Midbrain (tissue), 1 donor: Measurements from ENCODE around the gene ZHX3.

Source experiments
- DNase-seq: peaks from one replicate; lab custom pipeline; 2025; lab: John Stamatoyannopoulos, UW

Gene ZHX3

DNA sequence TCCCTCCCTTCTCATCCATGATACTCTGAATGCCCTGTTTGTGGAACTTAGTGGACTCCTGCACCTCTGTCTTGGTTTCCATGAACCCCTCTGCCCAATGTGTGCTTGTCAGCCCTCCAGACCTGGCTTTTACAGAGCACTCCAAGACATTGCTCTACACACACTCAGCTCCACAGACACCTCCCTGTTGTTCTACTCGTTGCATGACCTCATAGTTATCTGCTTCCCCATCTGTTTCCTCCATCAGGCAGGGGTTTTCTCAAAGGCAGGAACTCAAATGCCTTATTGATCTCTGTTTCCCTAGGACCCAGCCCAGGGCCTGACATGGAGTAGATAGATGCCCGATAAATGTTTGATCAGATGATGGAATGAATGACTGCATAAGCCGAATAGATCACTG is 166.9 kb downstream of the ZHX3 start:
- no peak for DNase-seq

GRCh38 chr20:41148942-41149341 is 168.6 kb downstream of the ZHX3 start:
- no peak for DNase-seq

- peak; percentile 68 for DNase-seq
These were observed 169.8 kb downstream of the ZHX3 start for GRCh38 chr20:41147767-41148191.

GRCh38 chr20:41145821-41146620 is 171.5 kb downstream of the ZHX3 start:
- peak; percentile 43 for DNase-seq

- no peak for DNase-seq
These were observed 172.2 kb downstream of the ZHX3 start for GRCh38 chr20:41145317-41145716.

GRCh38 chr20:41143354-41143753 is 174.2 kb downstream of the ZHX3 start:
- no peak for DNase-seq

DNA sequence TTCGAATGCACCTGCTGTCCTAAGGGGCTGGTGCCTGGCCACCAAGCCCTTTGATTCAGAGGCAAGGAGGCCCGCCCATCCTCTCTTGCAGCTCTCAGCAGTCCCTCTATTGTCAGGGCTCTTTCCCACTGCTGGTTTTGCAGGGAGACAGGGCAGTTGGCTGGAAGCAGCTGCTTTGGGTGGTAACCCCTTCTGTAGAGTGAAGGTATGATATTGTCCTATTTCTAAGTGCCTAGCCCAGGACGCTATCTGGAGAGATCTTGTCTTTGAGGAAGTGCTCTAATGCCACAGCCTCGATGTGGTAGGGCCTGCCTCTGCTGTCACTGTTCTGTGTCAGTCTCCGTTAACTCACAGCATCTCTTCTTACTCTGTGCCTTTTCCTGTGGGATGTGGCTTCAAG is 174.6 kb downstream of the ZHX3 start:
- DNase-seq, result no peak

DNA sequence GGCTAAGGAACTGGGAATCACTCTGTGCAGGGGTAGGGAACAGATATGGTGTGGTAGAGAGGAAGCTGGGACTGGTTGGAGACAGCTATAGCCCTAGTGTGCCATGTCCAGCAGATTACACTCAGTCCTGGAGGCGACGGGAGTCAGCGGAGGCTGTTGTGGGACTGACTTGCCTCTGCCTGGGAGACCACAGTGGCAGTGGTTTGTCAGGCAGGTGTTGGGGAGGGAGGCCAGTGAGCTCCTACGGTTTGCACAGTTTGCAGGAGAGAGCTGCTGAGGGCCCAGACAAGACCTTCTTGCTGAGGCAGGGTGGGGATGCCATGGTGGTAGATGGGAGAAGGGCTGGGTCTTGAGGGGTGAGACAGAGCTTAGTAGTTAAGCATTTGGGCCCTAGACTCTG is 175.3 kb downstream of the ZHX3 start:
- no peak for DNase-seq

DNA sequence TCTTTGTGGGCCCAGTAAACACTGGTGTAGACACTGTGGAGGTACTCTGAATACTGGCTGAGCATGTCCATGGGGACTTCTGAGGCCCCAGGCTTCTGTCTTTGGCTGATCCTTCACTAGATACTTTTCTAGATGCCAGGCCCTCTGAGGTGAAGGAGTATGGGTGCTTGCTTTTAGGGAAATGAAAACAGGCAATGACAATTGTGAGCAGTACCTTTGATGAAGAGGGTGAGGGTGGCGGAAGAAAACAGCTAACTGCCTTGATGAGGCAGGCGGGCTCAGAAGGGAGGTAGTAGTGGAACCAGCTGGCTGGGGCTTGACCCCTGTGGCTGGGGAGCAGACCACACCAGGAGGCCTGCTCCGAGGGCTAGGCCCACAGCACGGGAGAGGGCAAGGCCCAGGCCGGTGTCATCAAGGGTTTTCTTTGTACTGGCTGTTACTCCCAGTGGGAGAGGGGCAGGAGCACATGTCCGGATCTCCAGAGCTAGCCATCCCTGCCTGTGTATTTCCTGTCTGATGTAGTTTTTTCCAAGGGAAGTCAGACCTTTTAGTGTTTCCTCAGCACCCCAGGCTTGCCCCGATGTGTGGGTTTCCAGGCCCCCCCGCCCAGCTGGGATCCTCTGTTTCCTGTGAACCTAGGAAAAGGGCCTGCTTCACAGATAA is 176.2 kb downstream of the ZHX3 start:
- DNase-seq, result peak; percentile 5

DNA sequence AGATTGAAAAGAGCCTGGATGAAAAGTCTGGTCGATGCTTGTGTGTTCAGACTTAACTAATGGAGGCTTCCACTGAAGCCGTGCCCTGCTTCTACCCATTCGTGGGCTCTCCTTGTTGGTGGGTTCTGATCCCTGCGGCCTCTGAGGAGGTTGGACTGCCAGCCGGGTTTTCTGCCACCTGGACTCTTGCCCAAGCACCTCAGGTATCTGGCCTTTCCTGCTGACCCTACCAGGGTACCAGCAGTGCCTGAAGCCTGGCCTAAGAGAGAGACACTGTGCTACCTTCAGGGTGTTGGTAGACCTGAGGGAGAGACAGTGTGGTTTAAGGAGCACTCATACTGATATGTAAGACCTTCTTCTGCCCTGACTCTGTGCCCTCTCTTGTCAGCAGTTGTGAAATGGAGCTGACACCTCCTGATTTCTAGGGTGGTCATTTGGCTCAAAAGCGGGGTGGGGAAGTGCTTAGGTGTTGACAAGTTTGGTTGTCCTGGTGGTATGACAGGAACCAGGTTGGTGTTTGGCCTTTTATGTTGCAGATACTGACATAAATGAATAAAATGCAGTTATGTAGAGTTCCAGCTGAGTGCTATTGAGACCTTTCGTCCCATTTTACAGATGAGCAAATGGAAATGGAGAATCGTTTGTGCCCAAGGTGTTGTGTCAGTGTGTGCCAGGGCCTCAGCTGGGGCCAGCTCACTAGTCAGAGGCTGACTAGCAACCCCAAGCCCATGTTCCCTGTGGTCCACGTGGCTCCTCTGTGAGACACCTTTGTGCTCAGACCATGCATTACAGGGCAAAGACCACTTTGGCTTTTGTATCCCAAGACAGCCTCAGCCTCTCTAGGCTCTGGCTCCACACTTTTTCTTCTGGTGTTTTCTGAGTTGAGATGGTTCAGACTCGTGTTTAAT is 177.1 kb downstream of the ZHX3 start:
- DNase-seq, result no peak

DNA sequence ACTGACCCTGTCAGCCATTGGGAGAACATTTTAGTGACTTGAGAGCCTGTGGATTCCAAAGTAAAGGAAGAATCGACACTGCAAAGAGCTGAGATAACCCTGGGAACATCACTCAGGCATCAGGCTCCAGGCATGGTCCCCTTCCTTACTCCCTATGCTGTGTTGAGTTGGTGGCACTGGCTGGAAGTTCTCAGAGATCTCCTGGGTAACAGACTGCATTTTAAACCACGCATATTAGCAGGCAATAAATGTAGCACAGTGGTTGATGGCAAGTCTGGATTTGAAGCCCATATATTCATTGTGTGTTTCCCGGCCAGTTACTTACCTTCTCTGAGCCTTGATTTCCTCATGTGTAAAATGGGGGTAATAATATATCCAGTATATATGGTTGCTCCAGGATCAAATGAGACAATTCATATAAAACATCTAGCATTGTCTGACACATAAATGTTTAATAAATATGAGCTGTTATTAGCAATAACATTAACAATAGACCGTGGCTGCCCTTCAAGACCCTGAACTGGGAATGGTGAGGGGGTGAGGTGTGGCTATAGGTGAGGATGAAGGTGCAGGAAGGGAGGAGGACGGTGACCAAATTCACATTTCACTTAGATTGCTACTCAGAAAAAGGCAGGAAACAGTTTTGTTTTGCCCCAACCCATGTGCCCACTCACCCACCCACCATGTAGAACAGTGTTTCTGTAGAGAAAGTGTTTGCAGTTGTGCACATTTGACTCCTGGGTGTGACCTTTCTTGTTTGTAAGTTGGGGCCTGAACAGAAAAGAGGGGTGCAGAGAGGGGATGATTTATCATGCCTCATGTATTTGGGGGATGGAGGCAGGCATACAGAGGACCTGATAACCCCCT is 178.1 kb downstream of the ZHX3 start:
- DNase-seq, result no peak

DNA sequence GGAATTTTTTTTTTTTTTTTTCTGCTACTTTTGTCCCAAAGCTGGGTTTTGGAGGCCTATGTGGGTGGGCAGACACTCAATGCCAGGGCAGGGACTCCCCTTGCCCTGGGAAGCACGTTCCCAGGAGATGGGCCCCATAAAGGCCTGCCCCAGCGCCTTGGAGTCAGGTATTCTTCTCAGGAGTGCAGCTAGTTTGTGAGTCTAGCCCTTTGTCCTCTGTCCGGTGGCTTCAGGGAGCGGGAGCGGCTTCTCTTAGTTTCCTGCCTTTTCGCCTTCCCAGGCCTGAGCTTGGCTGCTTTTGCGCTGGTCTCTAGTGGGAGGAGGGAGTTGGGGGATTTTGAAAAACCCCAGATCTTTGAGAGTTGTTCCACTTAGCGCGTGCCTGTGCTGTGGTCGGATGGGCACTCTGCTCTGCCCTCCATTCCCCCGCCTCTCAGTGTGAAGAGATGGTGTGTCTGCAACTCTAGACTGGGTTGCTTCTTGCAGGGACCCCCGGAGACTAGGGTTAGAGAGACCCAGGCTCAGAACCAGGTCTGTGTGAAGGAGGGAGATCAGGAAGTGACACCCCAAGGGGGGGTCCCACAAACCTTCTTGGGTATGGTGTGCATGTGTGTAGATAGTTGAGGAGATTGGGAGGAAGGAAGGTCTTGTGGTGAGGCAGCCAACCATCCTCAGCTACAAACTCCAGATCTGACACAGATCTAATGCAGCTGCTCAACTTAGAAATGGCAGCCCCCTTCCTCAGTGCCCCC is 178.9 kb downstream of the ZHX3 start:
- peak; percentile 38 for DNase-seq

GRCh38 chr20:41137614-41138474 is 179.7 kb downstream of the ZHX3 start:
- peak; percentile 45 for DNase-seq

GRCh38 chr20:41136680-41137613 is 180.6 kb downstream of the ZHX3 start, which contains the start of gene PLCG1:
TSS of gene PLCG1 (plus strand) at chr20:41137543. CDS start at chr20:41137642, 99 bp downstream.
- DNase-seq, result peak; percentile 91

GRCh38 chr20:41135888-41136679 is 181.4 kb downstream of the ZHX3 start:
- no peak for DNase-seq

- DNase-seq, result peak; percentile 40
These were observed 182.2 kb downstream of the ZHX3 start for GRCh38 chr20:41135187-41135887.
